HUES64 (cell line): ENCODE measurements around the gene MTOR.
A peak's percentile ranks its signal among the peaks of the same experiment; 100 is the strongest.
"Not testable (repeated sequence)": the region's sequence is repeated elsewhere in the genome, so short reads cannot be mapped to it uniquely, and the experiment has no call there.

Experiments used
- H3K27ac ChIP-seq: 2 replicates; pipeline ENCODE4 v1.7.0; 2013; ENCODE audit warnings: low read depth, low read length, inconsistent platforms
- H3K27me3 ChIP-seq: 2 replicates; pipeline ENCODE4 v1.6.1; 2013; ENCODE audit warnings: mild to moderate bottlenecking, low read length; ENCODE audit not compliant: insufficient read depth
- H3K36me3 ChIP-seq: 2 replicates; pipeline ENCODE4 v1.6.1; 2013; ENCODE audit warnings: mild to moderate bottlenecking, low read length; ENCODE audit not compliant: insufficient read depth
- H3K4me1 ChIP-seq: 2 replicates; pipeline ENCODE4 v1.6.1; 2013; ENCODE audit warnings: mild to moderate bottlenecking, low read length, moderate library complexity; ENCODE audit not compliant: insufficient read depth
- H3K4me3 ChIP-seq: 2 replicates; pipeline ENCODE4 v1.5.1; 2013; ENCODE audit warnings: mild to moderate bottlenecking, low read length, moderate library complexity
- H3K9ac ChIP-seq: 2 replicates; pipeline ENCODE4 v1.6.1; 2013; ENCODE audit warnings: mild to moderate bottlenecking, low read depth, low read length
- H3K9me3 ChIP-seq: 2 replicates; pipeline ENCODE4 v1.6.1; 2013; ENCODE audit warnings: low read depth, low read length; ENCODE audit not compliant: insufficient read depth
- WGBS: fragments of 150-250, 120-280 bp; methylation state at CpG from one replicate; pipeline ENCODE4 v1.1.7; 2013; ENCODE audit warnings: missing lambda C conversion rate; 5-methylcytosine and 5-hydroxymethylcytosine counted together

Gene MTOR

GRCh38 chr1:11100806-11101205 lies 161.5 kb downstream of the MTOR start:
- H3K9ac ChIP-seq, H3K4me1 ChIP-seq, H3K4me3 ChIP-seq, H3K9me3 ChIP-seq, H3K27me3 ChIP-seq, H3K27ac ChIP-seq: not testable (repeated sequence)
- WGBS = 96% methylated on average over 17 of the region's 17 CpGs
- peaks cover 26% of the 10 kb centered on the region for H3K36me3 ChIP-seq

GRCh38 chr1:11100149-11100493 lies 162.2 kb downstream of the MTOR start:
- Histone ChIP-seq H3K9ac (peak overlapping the region; percentile 99), H3K27me3 (no peaks in the 10 kb centered on the region), H3K4me3 (peak overlapping the region; percentile 97), H3K9me3 (no peaks in the 10 kb centered on the region), H3K27ac (no peak overlapping the region), H3K4me1 (no peaks in the 10 kb centered on the region), H3K36me3 (peaks cover 32% of the 10 kb centered on the region)
- WGBS = 79% methylated on average over 13 of the region's 13 CpGs

GRCh38 chr1:11099310-11100148 lies 162.8 kb downstream of the MTOR start, which contains the start of gene EXOSC10:
Gene EXOSC10 (minus strand): TSS chr1:11099869. CDS start chr1:11099831, 38 bp downstream.
- H3K9me3 ChIP-seq = no peaks in the 10 kb centered on the region
- 1% methylated on average over 78 of the region's 78 CpGs for WGBS
- peak within 1 kb of the TSS; percentile 91 for H3K27ac ChIP-seq
- H3K9ac ChIP-seq = peak within 1 kb of the TSS; percentile 99
- no peaks in the 10 kb centered on the region for H3K4me1 ChIP-seq
- H3K4me3 ChIP-seq = peak within 1 kb of the TSS; percentile 97
- H3K27me3 ChIP-seq = no peaks in the 10 kb centered on the region
- H3K36me3 ChIP-seq = peaks cover 38% of the 10 kb centered on the region

- peak overlapping the region; percentile 99 for H3K9ac ChIP-seq
- peak overlapping the region; percentile 91; the same call in 1 of the 2 replicates for H3K27ac ChIP-seq
- H3K4me1 ChIP-seq = no peaks in the 10 kb centered on the region
- H3K9me3 ChIP-seq = no peaks in the 10 kb centered on the region
- peak overlapping the region; percentile 97 for H3K4me3 ChIP-seq
- H3K27me3 ChIP-seq = no peaks in the 10 kb centered on the region
- WGBS = 18% methylated on average over 4 of the region's 5 CpGs
- H3K36me3 ChIP-seq = peaks cover 44% of the 10 kb centered on the region
Measured at GRCh38 chr1:11098931-11099309, 163.4 kb downstream of the MTOR start.

GRCh38 chr1:11083784-11084183 lies 178.6 kb downstream of the MTOR start:
- not testable (repeated sequence) for H3K9me3 ChIP-seq, H3K27me3 ChIP-seq, H3K4me3 ChIP-seq, H3K9ac ChIP-seq, H3K27ac ChIP-seq, H3K4me1 ChIP-seq
- peaks cover 63% of the 10 kb centered on the region for H3K36me3 ChIP-seq
- no CpG with 5 or more reads among the region's 3 CpGs for WGBS

GRCh38 chr1:11080931-11081330 lies 181.4 kb downstream of the MTOR start:
- Histone ChIP-seq H3K4me3 (no peak overlapping the region), H3K27me3 (no peaks in the 10 kb centered on the region), H3K9me3 (no peaks in the 10 kb centered on the region), H3K4me1 (no peaks in the 10 kb centered on the region), H3K27ac (no peak overlapping the region), H3K36me3 (peaks cover 66% of the 10 kb centered on the region), H3K9ac (no peak overlapping the region)
- WGBS = 94% methylated on average over 12 of the region's 12 CpGs

GRCh38 chr1:11078631-11079030 lies 183.7 kb downstream of the MTOR start:
- no peak overlapping the region for H3K27ac ChIP-seq
- peaks cover 87% of the 10 kb centered on the region for H3K36me3 ChIP-seq
- no peaks in the 10 kb centered on the region for H3K9me3 ChIP-seq
- WGBS = 94% methylated on average over 2 of the region's 2 CpGs
- H3K4me3 ChIP-seq = no peak overlapping the region
- no peak overlapping the region for H3K9ac ChIP-seq
- H3K4me1 ChIP-seq = no peaks in the 10 kb centered on the region
- no peaks in the 10 kb centered on the region for H3K27me3 ChIP-seq

GRCh38 chr1:11073398-11073797 lies 189.0 kb downstream of the MTOR start:
- H3K9ac ChIP-seq, H3K9me3 ChIP-seq, H3K4me3 ChIP-seq, H3K27me3 ChIP-seq, H3K4me1 ChIP-seq, H3K27ac ChIP-seq: not testable (repeated sequence)
- peaks cover 95% of the 10 kb centered on the region for H3K36me3 ChIP-seq
- 95% methylated on average over 7 of the region's 7 CpGs for WGBS

- WGBS = 77% methylated on average over 13 of the region's 13 CpGs
Measured at GRCh38 chr1:11072216-11072917, 190.0 kb downstream of the MTOR start.

GRCh38 chr1:11071463-11072215 lies 190.7 kb downstream of the MTOR start:
- H3K9ac ChIP-seq = no peak overlapping the region
- H3K27me3 ChIP-seq = no peaks in the 10 kb centered on the region
- peaks cover 94% of the 10 kb centered on the region for H3K36me3 ChIP-seq
- no peaks in the 10 kb centered on the region for H3K9me3 ChIP-seq
- no peaks in the 10 kb centered on the region for H3K4me1 ChIP-seq
- WGBS = 92% methylated on average over 15 of the region's 15 CpGs
- no peak overlapping the region for H3K4me3 ChIP-seq
- H3K27ac ChIP-seq = no peak overlapping the region

More at GRCh38 chr1:11072216-11072917, 190.0 kb downstream of the MTOR start:
- peaks cover 97% of the 10 kb centered on the region for H3K36me3 ChIP-seq
- H3K4me1 ChIP-seq = no peaks in the 10 kb centered on the region
- no peak overlapping the region for H3K9ac ChIP-seq
- H3K27me3 ChIP-seq = no peaks in the 10 kb centered on the region
- no peaks in the 10 kb centered on the region for H3K9me3 ChIP-seq
- no peak overlapping the region for H3K27ac ChIP-seq
- H3K4me3 ChIP-seq = no peak overlapping the region

- Histone ChIP-seq H3K9me3 (no peaks in the 10 kb centered on the region), H3K4me3 (no peak overlapping the region), H3K9ac (no peak overlapping the region), H3K4me1 (no peaks in the 10 kb centered on the region), H3K27me3 (no peaks in the 10 kb centered on the region), H3K36me3 (peaks cover 94% of the 10 kb centered on the region), H3K27ac (no peak overlapping the region)
- 95% methylated on average over 11 of the region's 11 CpGs for WGBS
Measured at GRCh38 chr1:11070876-11071275, 191.5 kb downstream of the MTOR start.
